Measurements from ENCODE around the gene COL18A1.

GRCh38 chr21:45456584-45457160 lies 51.7 kb downstream of the COL18A1 start:
- TF ChIP-seq BRCA1 (IDR thresholded peaks at IDR 0.05), result no peak
- TF ChIP-seq BRCA1 (CRISPR knock-in tag; IDR thresholded peaks at IDR 0.05), result no peak
- TF ChIP-seq JUN (IDR thresholded peaks at IDR 0.05; ENCODE audit: borderline replicate concordance, low read depth, low read length), result no peak
- TF ChIP-seq JUN (CRISPR knock-in tag; IDR thresholded peaks at IDR 0.05; ENCODE audit: borderline replicate concordance), result no peak
- TF ChIP-seq TARDBP (IDR thresholded peaks at IDR 0.05), result no peak
- TF ChIP-seq SNRNP70 (optimal IDR thresholded peaks at IDR 0.05; ENCODE audit: low read depth, low read length), result no peak
- no peak for TF ChIP-seq THRA (IDR thresholded peaks at IDR 0.05)
- TF ChIP-seq MAX (CRISPR knock-in tag; IDR thresholded peaks at IDR 0.05), result no peak
- TF ChIP-seq AFF1 (IDR thresholded peaks at IDR 0.05; ENCODE audit: low read depth in 1 of 2, partially characterized antibody in 2 of 2), result no peak
- no peak for TF ChIP-seq MAZ (CRISPR knock-in tag; conservative IDR thresholded peaks at IDR 0.05 in 1 of 2, IDR thresholded peaks at IDR 0.05 in 1 of 2)
- no peak for TF ChIP-seq ATF2 (CRISPR knock-in tag; IDR thresholded peaks at IDR 0.05)
- TF ChIP-seq ZNF239 (CRISPR knock-in tag; IDR thresholded peaks at IDR 0.05), result no peak
- TF ChIP-seq NCOA1 (IDR thresholded peaks at IDR 0.05; ENCODE audit: low read depth), result no peak
- TF ChIP-seq THRB (CRISPR knock-in tag; conservative IDR thresholded peaks at IDR 0.05), result no peak
